Sigmoid colon (tissue), 4 donors: Measurements from ENCODE around the gene C2CD5.

Source experiments
- CTCF ChIP-seq, 4 experiments: fragments of 450-650 bp in 3 of 4; fragments of 200-600 bp in 1 of 4; IDR thresholded peaks; one replicate each; pipeline ENCODE4 v1.5.1; 2016 to 2019; ENCODE audit warnings: antibody characterized with exemption in 4 of 4, mild to moderate bottlenecking in 3 of 4, moderate library complexity in 2 of 4
- POLR2A ChIP-seq, 2 donors: fragments of 450-650 bp; IDR thresholded peaks; one replicate each; pipeline ENCODE4 v1.6.1; 2016; ENCODE audit warnings: antibody characterized with exemption in 2 of 2, mild to moderate bottlenecking in 2 of 2, moderate library complexity in 2 of 2
- POLR2AphosphoS5 ChIP-seq, 4 donors: sonication (generic); formaldehyde crosslinking; IDR thresholded peaks; one replicate each; pipeline ENCODE4 v1.6.1; 2017; ENCODE audit warnings: antibody characterized with exemption in 4 of 4

GRCh38 chr12:22535038-22535437 lies 9.3 kb downstream of the C2CD5 start:
- TF ChIP-seq CTCF (IDR thresholded peaks at IDR 0.05) (no peak), POLR2A (IDR thresholded peaks at IDR 0.05) (no peak), POLR2AphosphoS5 (IDR thresholded peaks at IDR 0.05) (no peak)
